OCI-LY1 (cell line): ENCODE results near the gene KRTAP16-1.

Experiments used
- EZH2 ChIP-seq: fragments of 200-600 bp; sonication (generic), shearing (Covaris generic); IDR thresholded peaks from 2 replicates; pipeline ENCODE4 v1.8.0; 2017; ENCODE audit warnings: borderline replicate concordance, mixed run types, mild to moderate bottlenecking, antibody characterized with exemption, low read length, moderate library complexity, mixed read lengths
- TF ChIP-seq, protein P1 (sequence below): fragments of 200-600 bp; sonication (generic), shearing (Covaris generic); IDR thresholded peaks from 2 replicates; pipeline ENCODE4 v1.5.1; 2017; ENCODE audit warnings: mild to moderate bottlenecking, antibody characterized with exemption, low read length, moderate library complexity, mixed read lengths

DNA sequence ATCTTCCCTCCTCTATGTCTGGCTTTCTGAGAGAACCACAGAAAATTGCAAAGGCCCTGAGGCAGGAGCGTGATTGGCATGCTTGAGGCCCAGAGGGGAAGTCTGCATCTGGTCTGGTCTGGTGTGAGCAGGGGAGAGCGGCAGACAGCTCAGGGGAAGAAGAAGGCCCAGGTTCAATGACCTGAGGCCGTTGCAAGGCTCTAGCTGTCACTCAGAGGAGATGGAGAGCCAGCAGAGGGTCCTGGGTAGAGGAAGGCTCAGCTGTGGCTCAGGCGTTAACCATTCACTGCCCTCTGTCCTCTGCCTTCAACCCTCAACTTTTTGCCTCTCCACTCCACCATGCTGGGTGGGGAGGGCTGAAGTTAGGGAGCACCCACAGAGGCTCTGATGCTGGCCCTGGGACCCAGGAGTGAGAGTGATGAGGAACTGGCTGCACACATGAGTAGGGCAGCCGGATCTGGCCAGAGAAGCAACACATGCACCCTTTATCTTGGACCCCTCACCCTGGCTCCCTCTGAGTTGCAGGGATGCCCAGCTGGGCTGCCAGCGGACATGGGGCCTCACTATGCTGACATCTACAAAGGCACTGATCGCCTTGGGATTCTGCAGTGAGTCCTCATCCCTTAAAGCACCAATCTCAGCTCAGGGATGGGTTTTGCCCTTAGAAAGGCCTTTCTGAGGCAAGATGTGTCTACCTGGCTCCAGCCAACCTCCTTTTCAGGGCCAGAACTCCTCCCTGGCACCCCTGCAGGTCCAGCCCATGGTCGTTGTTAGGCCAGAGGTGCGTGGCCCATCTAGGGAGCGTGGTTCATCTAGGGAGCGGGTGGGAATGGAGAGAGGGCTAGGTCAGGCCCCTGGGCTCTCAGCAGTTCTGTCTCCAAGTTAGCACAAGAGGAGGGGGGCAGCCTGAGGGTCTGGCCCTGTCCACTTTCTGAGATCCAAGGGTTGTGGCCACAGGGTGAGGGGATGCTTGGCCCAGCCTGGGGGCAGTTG, 14.1 kb upstream of the KRTAP16-1 start:
- TF ChIP-seq, protein P1, sequence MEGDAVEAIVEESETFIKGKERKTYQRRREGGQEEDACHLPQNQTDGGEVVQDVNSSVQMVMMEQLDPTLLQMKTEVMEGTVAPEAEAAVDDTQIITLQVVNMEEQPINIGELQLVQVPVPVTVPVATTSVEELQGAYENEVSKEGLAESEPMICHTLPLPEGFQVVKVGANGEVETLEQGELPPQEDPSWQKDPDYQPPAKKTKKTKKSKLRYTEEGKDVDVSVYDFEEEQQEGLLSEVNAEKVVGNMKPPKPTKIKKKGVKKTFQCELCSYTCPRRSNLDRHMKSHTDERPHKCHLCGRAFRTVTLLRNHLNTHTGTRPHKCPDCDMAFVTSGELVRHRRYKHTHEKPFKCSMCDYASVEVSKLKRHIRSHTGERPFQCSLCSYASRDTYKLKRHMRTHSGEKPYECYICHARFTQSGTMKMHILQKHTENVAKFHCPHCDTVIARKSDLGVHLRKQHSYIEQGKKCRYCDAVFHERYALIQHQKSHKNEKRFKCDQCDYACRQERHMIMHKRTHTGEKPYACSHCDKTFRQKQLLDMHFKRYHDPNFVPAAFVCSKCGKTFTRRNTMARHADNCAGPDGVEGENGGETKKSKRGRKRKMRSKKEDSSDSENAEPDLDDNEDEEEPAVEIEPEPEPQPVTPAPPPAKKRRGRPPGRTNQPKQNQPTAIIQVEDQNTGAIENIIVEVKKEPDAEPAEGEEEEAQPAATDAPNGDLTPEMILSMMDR = no peak
- no peak for TF ChIP-seq EZH2
